ENCODE measurements around the gene HNRNPA2B1.
"Not testable (repeated sequence)": the region's sequence is repeated elsewhere in the genome, so short reads cannot be mapped to it uniquely, and the experiment has no call there.

Gene HNRNPA2B1

GRCh38 chr7:26185131-26185843, 15.3 kb downstream of the HNRNPA2B1 start:
- H4K20me1 ChIP-seq (ENCODE audit: control insufficient read depth, insufficient read depth, low read depth, low read length) = peaks cover 7% of the 10 kb centered on the region; the same call in 1 of the 2 replicates
- no peak overlapping the region for H3K4me2 ChIP-seq (ENCODE audit: low read length)
- H3F3A ChIP-seq (ENCODE audit: control insufficient read depth, insufficient read depth) = peaks cover 100% of the 10 kb centered on the region
- H3K9me3 ChIP-seq (ENCODE audit: control insufficient read depth, insufficient read depth, low read length) = no peaks in the 10 kb centered on the region
- no peak for TF ChIP-seq EZH2phosphoT487 (IDR thresholded peaks at IDR 0.05; ENCODE audit: borderline replicate concordance, low read length)
- TF ChIP-seq CTCF (IDR thresholded peaks at IDR 0.05; ENCODE audit: low read depth, low read length, poor library complexity, severe bottlenecking) = no peak
- H3K27me3 ChIP-seq (ENCODE audit: control insufficient read depth, low read length) = no peaks in the 10 kb centered on the region
- no peak overlapping the region for H3K4me3 ChIP-seq (ENCODE audit: low read length)
- H3K27ac ChIP-seq (ENCODE audit: low read depth, low read length) = no peak overlapping the region
- peaks cover 17% of the 10 kb centered on the region for H3K4me1 ChIP-seq (ENCODE audit: control insufficient read depth, low read length)
- H3K79me2 ChIP-seq (ENCODE audit: control insufficient read depth, low read length) = no peaks in the 10 kb centered on the region
- peaks cover 57% of the 10 kb centered on the region for H3K36me3 ChIP-seq (ENCODE audit: control insufficient read depth, low read length)
- H3K9me2 ChIP-seq (replicated peaks; ENCODE audit: control insufficient read depth, low read length) = no peaks in the 10 kb centered on the region

GRCh38 chr7:26184281-26185101, 16.1 kb downstream of the HNRNPA2B1 start:
- Histone ChIP-seq H3K36me3 (ENCODE audit: control insufficient read depth, low read length) (peaks cover 49% of the 10 kb centered on the region), H3K27ac (ENCODE audit: low read depth, low read length) (peak overlapping the region; percentile 2; the same call in 1 of the 2 replicates), H3F3A (ENCODE audit: control insufficient read depth, insufficient read depth) (peaks cover 95% of the 10 kb centered on the region), H3K4me1 (ENCODE audit: control insufficient read depth, low read length) (peaks cover 17% of the 10 kb centered on the region)
- not testable (repeated sequence) for H3K4me3 ChIP-seq (ENCODE audit: low read length); H3K79me2 ChIP-seq (ENCODE audit: control insufficient read depth, low read length); H4K20me1 ChIP-seq (ENCODE audit: control insufficient read depth, insufficient read depth, low read depth, low read length); H3K4me2 ChIP-seq (ENCODE audit: low read length); H3K27me3 ChIP-seq (ENCODE audit: control insufficient read depth, low read length); H3K9me2 ChIP-seq (replicated peaks; ENCODE audit: control insufficient read depth, low read length); H3K9me3 ChIP-seq (ENCODE audit: control insufficient read depth, insufficient read depth, low read length)

- H3K9me3 ChIP-seq (ENCODE audit: control insufficient read depth, insufficient read depth, low read length) = no peaks in the 10 kb centered on the region
- no peaks in the 10 kb centered on the region for H3K79me2 ChIP-seq (ENCODE audit: control insufficient read depth, low read length)
- TF ChIP-seq EZH2phosphoT487 (IDR thresholded peaks at IDR 0.05; ENCODE audit: borderline replicate concordance, low read length) (no peak), CTCF (IDR thresholded peaks at IDR 0.05; ENCODE audit: low read depth, low read length, poor library complexity, severe bottlenecking) (no peak)
- peaks cover 46% of the 10 kb centered on the region for H3K36me3 ChIP-seq (ENCODE audit: control insufficient read depth, low read length)
- H3K27me3 ChIP-seq (ENCODE audit: control insufficient read depth, low read length) = no peaks in the 10 kb centered on the region
- no peaks in the 10 kb centered on the region for H3K9me2 ChIP-seq (replicated peaks; ENCODE audit: control insufficient read depth, low read length)
- H3K4me1 ChIP-seq (ENCODE audit: control insufficient read depth, low read length) = peaks cover 11% of the 10 kb centered on the region
- peak overlapping the region; percentile 2; the same call in 1 of the 2 replicates for H3K27ac ChIP-seq (ENCODE audit: low read depth, low read length)
- no peak overlapping the region for H3K4me3 ChIP-seq (ENCODE audit: low read length)
- peaks cover 87% of the 10 kb centered on the region for H3F3A ChIP-seq (ENCODE audit: control insufficient read depth, insufficient read depth)
- no peaks in the 10 kb centered on the region; the same call in 1 of the 2 replicates for H4K20me1 ChIP-seq (ENCODE audit: control insufficient read depth, insufficient read depth, low read depth, low read length)
- no peak overlapping the region for H3K4me2 ChIP-seq (ENCODE audit: low read length)
Observed at GRCh38 chr7:26183545-26184280, 16.8 kb downstream of the HNRNPA2B1 start.

Measured in DOHH2 (cell line).